Spinal cord (tissue), 10 donors: Measurements from ENCODE around the gene LKAAEAR1. TPM values are rescaled to one million over a fixed set of nuclear protein-coding genes. Genes with fewer than 3 reads are reported as not detected.
A peak's percentile ranks its signal among the peaks of the same experiment; 100 is the strongest.

ENCODE experiments used
- DNase-seq, 6 donors: peaks; one replicate each; pipeline versions ENCODE4 v3.0.0 to v3.0.0-alpha.2; 2013 to 2015; ENCODE audit warnings: low spot score in 6 of 6, low read depth in 4 of 6
- H3K27ac ChIP-seq: one replicate; pipeline ENCODE4 v1.5.1; 2013; ENCODE audit warnings: low read depth, low read length, control low read depth
- H3K27me3 ChIP-seq: one replicate; pipeline ENCODE4 v1.6.1; 2013; ENCODE audit warnings: low read length; ENCODE audit not compliant: control insufficient read depth, insufficient read depth
- H3K36me3 ChIP-seq: one replicate; pipeline ENCODE4 v1.6.1; 2013; ENCODE audit warnings: low read length; ENCODE audit not compliant: control insufficient read depth, insufficient read depth
- H3K4me1 ChIP-seq: one replicate; pipeline ENCODE4 v1.6.1; 2013; ENCODE audit warnings: low read length; ENCODE audit not compliant: control insufficient read depth, insufficient read depth
- H3K4me3 ChIP-seq: one replicate; pipeline ENCODE4 v1.5.1; 2013; ENCODE audit warnings: low read depth, low read length, control low read depth
- H3K9me3 ChIP-seq: one replicate; pipeline ENCODE4 v1.6.1; 2013; ENCODE audit warnings: low read length; ENCODE audit not compliant: control insufficient read depth, insufficient read depth
- WGBS: methylation state at CpG from one replicate; pipeline ENCODE4 v1.1.5; 2013; ENCODE audit warnings: missing lambda C conversion rate; ENCODE audit not compliant: insufficient coverage; 5-methylcytosine and 5-hydroxymethylcytosine counted together
- polyA plus RNA-seq, 2 donors: library from polyadenylated mRNA; unstranded; fragments of 120-200 nt; gene quantifications; one replicate each; pipeline ENCODE4 v1.2.1, GENCODE V29; 2013; ENCODE audit not compliant: insufficient read length in 2 of 2
- total RNA-seq, 2 donors: library from RNA; depleted of rRNA in 1 of 2; stranded (reverse); fragments of 120-200 nt in 1 of 2; fragments of >200 nt in 1 of 2; gene quantifications; one replicate each; pipeline versions ENCODE4 v1.2.3 to v1.2.4, GENCODE V29; 2013 to 2014
- donor health status: healthy.

LKAAEAR1 gene
- total and polyA plus RNA-seq, 4 donors: 1.8 to 8.4 (median 4.9) TPM

- Histone ChIP-seq H3K4me1 (peaks cover 62% of the 10 kb centered on the region), H3K27me3 (peaks cover 5% of the 10 kb centered on the region), H3K9me3 (no peaks in the 10 kb centered on the region), H3K27ac (peak within 1 kb of the TSS; percentile 69), H3K4me3 (peak within 1 kb of the TSS; percentile 64), H3K36me3 (peaks cover 31% of the 10 kb centered on the region)
- DNase-seq: peak in 3 of 6 donors; percentile 79 to 92 (median 90)
- WGBS: under 1% methylated on average over 65 of the region's 73 CpGs
Observed at GRCh38 chr20:64079273-64080012, 4.8 kb downstream of the LKAAEAR1 start, which contains the start of gene RGS19. TSS of gene RGS19 (minus strand) at chr20:64079518. CDS start at chr20:64076886, 2,632 bp downstream.

- Histone ChIP-seq H3K4me1 (peaks cover 59% of the 10 kb centered on the region), H3K4me3 (peak overlapping the region; percentile 64), H3K27me3 (peaks cover 4% of the 10 kb centered on the region), H3K27ac (no peak overlapping the region), H3K36me3 (peaks cover 36% of the 10 kb centered on the region), H3K9me3 (no peaks in the 10 kb centered on the region)
- DNase-seq: no peak
- 21% methylated on average over 2 of the region's 4 CpGs for WGBS
Observed at GRCh38 chr20:64078934-64079272, 5.3 kb downstream of the LKAAEAR1 start.

- Histone ChIP-seq H3K27me3 (peaks cover 3% of the 10 kb centered on the region), H3K36me3 (peaks cover 44% of the 10 kb centered on the region), H3K4me1 (peaks cover 54% of the 10 kb centered on the region), H3K27ac (no peak overlapping the region), H3K4me3 (peak overlapping the region; percentile 64), H3K9me3 (no peaks in the 10 kb centered on the region)
- WGBS: 71% methylated on average over 12 of the region's 15 CpGs
- DNase-seq: no peak
Observed at GRCh38 chr20:64077876-64078551, 6.2 kb downstream of the LKAAEAR1 start.

- Histone ChIP-seq H3K36me3 (peaks cover 48% of the 10 kb centered on the region), H3K27ac (no peak overlapping the region), H3K27me3 (no peaks in the 10 kb centered on the region), H3K4me3 (no peak overlapping the region), H3K9me3 (no peaks in the 10 kb centered on the region), H3K4me1 (peaks cover 49% of the 10 kb centered on the region)
- no peak for DNase-seq
- WGBS: 82% methylated on average over 6 of the region's 7 CpGs
Observed at GRCh38 chr20:64077541-64077875, 6.7 kb downstream of the LKAAEAR1 start.

- DNase-seq: no peak
- H3K9me3 ChIP-seq: no peaks in the 10 kb centered on the region
- 77% methylated on average over 5 of the region's 8 CpGs for WGBS
- peaks cover 44% of the 10 kb centered on the region for H3K4me1 ChIP-seq
- no peak overlapping the region for H3K27ac ChIP-seq
- no peak overlapping the region for H3K4me3 ChIP-seq
- H3K27me3 ChIP-seq: no peaks in the 10 kb centered on the region
- H3K36me3 ChIP-seq: peaks cover 52% of the 10 kb centered on the region
Observed at GRCh38 chr20:64077094-64077493, 7.1 kb downstream of the LKAAEAR1 start.

- WGBS: 97% methylated on average over 18 of the region's 22 CpGs
- Histone ChIP-seq H3K36me3 (peaks cover 60% of the 10 kb centered on the region), H3K27ac (no peak overlapping the region), H3K4me1 (peaks cover 37% of the 10 kb centered on the region), H3K9me3 (no peaks in the 10 kb centered on the region), H3K4me3 (no peak overlapping the region), H3K27me3 (no peaks in the 10 kb centered on the region)
- no peak for DNase-seq
Observed at GRCh38 chr20:64076061-64076997, 7.9 kb downstream of the LKAAEAR1 start.

GRCh38 chr20:64075556-64075955, 8.6 kb downstream of the LKAAEAR1 start:
- Histone ChIP-seq H3K36me3 (peaks cover 68% of the 10 kb centered on the region), H3K4me3 (no peak overlapping the region), H3K27me3 (no peaks in the 10 kb centered on the region), H3K4me1 (peaks cover 29% of the 10 kb centered on the region), H3K9me3 (no peaks in the 10 kb centered on the region), H3K27ac (no peak overlapping the region)
- 78% methylated on average over 9 of the region's 12 CpGs for WGBS
- DNase-seq: no peak

- Histone ChIP-seq H3K9me3 (no peaks in the 10 kb centered on the region), H3K4me1 (peaks cover 24% of the 10 kb centered on the region), H3K27ac (no peak overlapping the region), H3K36me3 (peaks cover 74% of the 10 kb centered on the region), H3K27me3 (no peaks in the 10 kb centered on the region), H3K4me3 (no peak overlapping the region)
- no peak for DNase-seq
- WGBS: 95% methylated on average over 8 of the region's 8 CpGs
Observed at GRCh38 chr20:64074963-64075362, 9.2 kb downstream of the LKAAEAR1 start.

GRCh38 chr20:64074184-64074789, 9.9 kb downstream of the LKAAEAR1 start:
- H3K27me3 ChIP-seq: no peaks in the 10 kb centered on the region
- 86% methylated on average over 28 of the region's 28 CpGs for whole genome bisulfite sequencing

More at GRCh38 chr20:64074184-64074789, 9.9 kb downstream of the LKAAEAR1 start:
- no peaks in the 10 kb centered on the region for H3K9me3 ChIP-seq
- no peak overlapping the region for H3K4me3 ChIP-seq
- H3K4me1 ChIP-seq: peaks cover 28% of the 10 kb centered on the region
- H3K27ac ChIP-seq: no peak overlapping the region
- peaks cover 80% of the 10 kb centered on the region for H3K36me3 ChIP-seq
- no peak for DNase-seq
